ENCODE data around the gene IRF2. TPM values are rescaled to one million over a fixed set of nuclear protein-coding genes. Genes with fewer than 3 reads are reported as not detected.

Gene IRF2
- total and polyA plus RNA-seq, 2 of the 8 experiments (the other 6 are each of a cell fraction or from before 2014, with no cell fraction given): 13.8 to 17.0 TPM

GRCh38 chr4:184403384-184403781, 71.0 kb downstream of the IRF2 start (continued):
- TF ChIP-seq HDAC2 (IDR thresholded peaks at IDR 0.05; ENCODE audit: borderline replicate concordance in 1 of 2, low read depth in 2 of 2, low read length in 2 of 2): no peak
